Osteocyte (in vitro differentiated cells): Measurements from ENCODE around the gene SYCP3. TPM values are rescaled to one million over a fixed set of nuclear protein-coding genes. Genes with fewer than 3 reads are reported as not detected.

Experiments
- DNase-seq: peaks from one replicate; pipeline ENCODE4 v3.0.0; 2021; ENCODE audit warnings: mixed read lengths; ENCODE audit not compliant: unreplicated experiment; ENCODE audit errors: extremely low spot score
- H3K27ac Mint-ChIP-seq: one replicate; pipeline ENCODE4 v1.8.0; 2021; ENCODE audit warnings: mild to moderate bottlenecking, mixed read lengths; ENCODE audit not compliant: unreplicated experiment
- H3K27me3 Mint-ChIP-seq: one replicate; pipeline ENCODE4 v1.8.0; 2021; ENCODE audit warnings: mixed read lengths; ENCODE audit not compliant: unreplicated experiment
- H3K36me3 Mint-ChIP-seq: one replicate; pipeline ENCODE4 v1.8.0; 2021; ENCODE audit warnings: mixed read lengths; ENCODE audit not compliant: unreplicated experiment
- H3K4me1 Mint-ChIP-seq: one replicate; pipeline ENCODE4 v1.8.0; 2021; ENCODE audit warnings: mixed read lengths; ENCODE audit not compliant: unreplicated experiment
- H3K4me3 Mint-ChIP-seq: one replicate; pipeline ENCODE4 v1.8.0; 2021; ENCODE audit warnings: mild to moderate bottlenecking, moderate library complexity, mixed read lengths; ENCODE audit not compliant: unreplicated experiment
- H3K9me3 Mint-ChIP-seq: one replicate; pipeline ENCODE4 v1.8.0; 2021; ENCODE audit warnings: mixed read lengths; ENCODE audit not compliant: unreplicated experiment
- total RNA-seq: library from RNA; stranded (reverse); gene quantifications from 2 replicates; pipeline ENCODE4 v1.2.1, GENCODE V29; 2021
- TF ChIP-seq, protein P1 (sequence below): fragments of 200-600 bp; sonication (generic); IDR thresholded peaks from 2 replicates; pipeline ENCODE4 v1.5.0; 2021; ENCODE audit warnings: antibody characterized with exemption, mild to moderate bottlenecking, moderate library complexity

Gene SYCP3
- total RNA-seq, 1 donor from 2014 or later = not detected

- H3K9me3 Mint-ChIP-seq = no peaks in the 10 kb centered on the region
Measured at GRCh38 chr12:101733166-101733565, 6.1 kb downstream of the SYCP3 start.

DNA sequence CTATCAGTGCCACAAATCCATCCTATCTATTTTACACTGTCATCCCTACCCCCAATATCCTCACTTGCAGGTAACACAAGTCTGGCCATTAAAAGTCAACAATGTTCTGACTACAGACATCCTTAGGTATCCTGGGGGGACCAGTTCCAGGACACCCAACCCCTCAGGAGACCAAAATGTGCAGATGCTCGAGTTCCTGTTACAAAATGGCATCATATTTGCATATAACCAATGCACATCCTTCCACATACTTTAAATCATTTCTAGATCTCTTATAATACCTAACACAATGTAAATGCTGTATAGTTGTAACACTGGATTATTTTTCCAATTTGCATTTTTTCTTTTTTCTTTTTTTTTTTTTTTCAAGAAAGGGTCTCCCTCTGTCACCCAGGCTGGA lies 6.9 kb downstream of the SYCP3 start:
- Mint-ChIP-seq H3K27me3 (no peaks in the 10 kb centered on the region), H3K9me3 (no peaks in the 10 kb centered on the region), H3K27ac (no peak overlapping the region), H3K4me1 (no peaks in the 10 kb centered on the region), H3K36me3 (peaks cover 7% of the 10 kb centered on the region), H3K4me3 (no peak overlapping the region)
- TF ChIP-seq, protein P1, sequence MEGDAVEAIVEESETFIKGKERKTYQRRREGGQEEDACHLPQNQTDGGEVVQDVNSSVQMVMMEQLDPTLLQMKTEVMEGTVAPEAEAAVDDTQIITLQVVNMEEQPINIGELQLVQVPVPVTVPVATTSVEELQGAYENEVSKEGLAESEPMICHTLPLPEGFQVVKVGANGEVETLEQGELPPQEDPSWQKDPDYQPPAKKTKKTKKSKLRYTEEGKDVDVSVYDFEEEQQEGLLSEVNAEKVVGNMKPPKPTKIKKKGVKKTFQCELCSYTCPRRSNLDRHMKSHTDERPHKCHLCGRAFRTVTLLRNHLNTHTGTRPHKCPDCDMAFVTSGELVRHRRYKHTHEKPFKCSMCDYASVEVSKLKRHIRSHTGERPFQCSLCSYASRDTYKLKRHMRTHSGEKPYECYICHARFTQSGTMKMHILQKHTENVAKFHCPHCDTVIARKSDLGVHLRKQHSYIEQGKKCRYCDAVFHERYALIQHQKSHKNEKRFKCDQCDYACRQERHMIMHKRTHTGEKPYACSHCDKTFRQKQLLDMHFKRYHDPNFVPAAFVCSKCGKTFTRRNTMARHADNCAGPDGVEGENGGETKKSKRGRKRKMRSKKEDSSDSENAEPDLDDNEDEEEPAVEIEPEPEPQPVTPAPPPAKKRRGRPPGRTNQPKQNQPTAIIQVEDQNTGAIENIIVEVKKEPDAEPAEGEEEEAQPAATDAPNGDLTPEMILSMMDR = no peak
- no peak for DNase-seq

More at GRCh38 chr12:101733166-101733565, 6.1 kb downstream of the SYCP3 start:
- H3K4me1 Mint-ChIP-seq = no peaks in the 10 kb centered on the region
- TF ChIP-seq, protein P1 = no peak
- H3K4me3 Mint-ChIP-seq = no peak overlapping the region
- peaks cover 10% of the 10 kb centered on the region for H3K36me3 Mint-ChIP-seq
- no peaks in the 10 kb centered on the region for H3K27me3 Mint-ChIP-seq
- no peak for DNase-seq
- no peak overlapping the region for H3K27ac Mint-ChIP-seq

DNA sequence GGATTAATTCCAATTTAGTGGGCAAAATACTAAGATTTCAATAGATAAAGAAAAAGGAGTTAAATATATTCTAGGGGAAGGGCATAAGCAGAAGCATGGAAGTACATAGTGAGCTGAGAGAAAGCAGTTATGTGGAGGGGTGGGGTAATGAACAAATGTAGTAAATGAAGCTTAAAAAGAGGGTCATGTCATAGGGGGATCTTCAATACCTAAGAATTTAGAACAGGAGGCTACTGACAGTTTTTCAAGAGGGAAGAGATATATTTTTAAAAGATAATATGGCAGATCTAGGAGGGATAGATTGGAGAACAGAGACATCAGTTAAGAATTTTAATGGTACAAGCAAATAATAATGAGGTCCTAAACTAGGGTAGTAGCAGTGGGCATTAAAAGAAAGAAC lies 9.4 kb downstream of the SYCP3 start:
- Mint-ChIP-seq H3K4me1 (no peaks in the 10 kb centered on the region), H3K4me3 (no peak overlapping the region), H3K27me3 (no peaks in the 10 kb centered on the region), H3K27ac (no peak overlapping the region), H3K9me3 (no peaks in the 10 kb centered on the region), H3K36me3 (peaks cover 10% of the 10 kb centered on the region)
- TF ChIP-seq, protein P1 = no peak
- no peak for DNase-seq

- no peak for DNase-seq
- TF ChIP-seq, protein P1 = no peak
- no peaks in the 10 kb centered on the region for H3K9me3 Mint-ChIP-seq
- no peaks in the 10 kb centered on the region for H3K27me3 Mint-ChIP-seq
- no peak overlapping the region for H3K27ac Mint-ChIP-seq
- no peaks in the 10 kb centered on the region for H3K4me1 Mint-ChIP-seq
- no peak overlapping the region for H3K4me3 Mint-ChIP-seq
- H3K36me3 Mint-ChIP-seq = peaks cover 9% of the 10 kb centered on the region
Measured at GRCh38 chr12:101727098-101727497, 12.2 kb downstream of the SYCP3 start.

DNA sequence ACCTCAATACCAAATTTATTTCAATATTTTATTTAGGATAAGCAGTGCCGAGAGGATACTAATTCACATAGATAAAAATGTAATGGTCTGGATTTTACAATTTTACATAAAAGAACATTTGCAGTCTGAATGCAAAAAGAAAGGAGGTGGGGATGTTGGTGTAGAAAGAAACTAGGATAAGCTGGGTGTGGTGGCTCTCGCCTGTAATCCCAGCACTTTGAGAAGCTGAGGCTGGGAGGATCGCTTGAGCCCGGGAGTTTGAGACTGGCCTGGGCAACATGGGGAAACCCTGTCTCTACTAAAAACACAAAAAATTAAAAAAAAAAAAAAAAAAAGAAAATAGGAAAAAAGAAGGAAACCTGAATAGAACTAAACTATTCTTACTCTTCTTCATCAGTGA lies 16.9 kb downstream of the SYCP3 start:
- no peak overlapping the region for H3K4me3 Mint-ChIP-seq

More for the DNA sequence above, 16.9 kb downstream of the SYCP3 start:
- no peak for DNase-seq
- Mint-ChIP-seq H3K27ac (no peak overlapping the region), H3K36me3 (peaks cover 9% of the 10 kb centered on the region), H3K9me3 (no peaks in the 10 kb centered on the region), H3K4me1 (peaks cover 3% of the 10 kb centered on the region), H3K27me3 (no peaks in the 10 kb centered on the region)
- TF ChIP-seq, protein P1 = no peak
